ENCODE measurements around the gene TRIM9. TPM values are rescaled to one million over a fixed set of nuclear protein-coding genes. Genes with fewer than 3 reads are reported as not detected.

Gene TRIM9
- total and polyA plus RNA-seq, 2 experiments from 2014 or later, result 4.4 to 6.2 TPM

GRCh38 chr14:51067295-51067694 lies 27.6 kb downstream of the TRIM9 start:
- Histone ChIP-seq H3K4me3 (no peak overlapping the region), H3F3A (replicated peaks; ENCODE audit: low read depth) (no peaks in the 10 kb centered on the region), H3K27ac (ENCODE audit: low read depth) (no peak overlapping the region), H3K4me2 (no peak overlapping the region), H2AFZ (no peak overlapping the region), H3K9me2 (ENCODE audit: insufficient read depth) (no peaks in the 10 kb centered on the region), H3K36me3 (ENCODE audit: insufficient read depth) (no peaks in the 10 kb centered on the region), H3K79me2 (replicated peaks; ENCODE audit: insufficient read depth) (no peaks in the 10 kb centered on the region), H3K4me1 (ENCODE audit: insufficient read depth) (no peaks in the 10 kb centered on the region), H4K20me1 (replicated peaks; ENCODE audit: insufficient read depth) (no peaks in the 10 kb centered on the region), H3K27me3 (ENCODE audit: insufficient read depth) (no peaks in the 10 kb centered on the region)
- H3K36me3 Mint-ChIP-seq (ENCODE audit: low read depth), result peaks cover 6% of the 10 kb centered on the region; the same call in 2 of the 3 replicates
- no peak for DNase-seq (ENCODE audit: low spot score)
- peaks cover 8% of the 10 kb centered on the region; the same call in 1 of the 3 replicates for H3K9me3 Mint-ChIP-seq
- peaks cover 12% of the 10 kb centered on the region for H3K4me1 Mint-ChIP-seq
- no peak for ATAC-seq
- H3K27me3 Mint-ChIP-seq (ENCODE audit: insufficient read depth, low read depth, poor library complexity), result peaks cover 4% of the 10 kb centered on the region
- TF ChIP-seq EZH2phosphoT487 (IDR thresholded peaks at IDR 0.05; ENCODE audit: unreplicated experiment) (no peak), POLR2AphosphoS5 (IDR thresholded peaks at IDR 0.05; ENCODE audit: low read depth) (no peak), NANOG (IDR thresholded peaks at IDR 0.05; ENCODE audit: borderline replicate concordance) (no peak), JUNB (IDR thresholded peaks at IDR 0.05; ENCODE audit: unreplicated experiment) (no peak), ZNF331 (CRISPR knock-in tag; IDR thresholded peaks at IDR 0.05; ENCODE audit: low read depth) (no peak), ZNF462 (CRISPR knock-in tag; IDR thresholded peaks at IDR 0.05) (no peak), CREB1 (CRISPR knock-in tag; IDR thresholded peaks at IDR 0.05; ENCODE audit: low read depth) (no peak), STAT1 (IDR thresholded peaks at IDR 0.05; ENCODE audit: unreplicated experiment) (no peak), ETS1 (IDR thresholded peaks at IDR 0.05) (no peak), REST (IDR thresholded peaks at IDR 0.05; ENCODE audit: unreplicated experiment) (no peak), ZNF114 (CRISPR knock-in tag; IDR thresholded peaks at IDR 0.05) (no peak), EZH2 (IDR thresholded peaks at IDR 0.05; ENCODE audit: low read depth, unreplicated experiment) (no peak), CTCF (conservative IDR thresholded peaks at IDR 0.05; ENCODE audit: low read depth in 2 of 2) (no peak)
- H3K4me3 Mint-ChIP-seq, result no peak overlapping the region
- no peak overlapping the region; the same call in 1 of the 2 replicates for H3K27ac Mint-ChIP-seq
